KOPT-K1 (cell line): ENCODE results near the gene PHACTR3.

ENCODE experiments used
- H3K27ac ChIP-seq: fragments of 200-600 bp; sonication (generic); 2 replicates; pipeline ENCODE4 v1.5.1; 2016; ENCODE audit warnings: antibody characterized with exemption, mild to moderate bottlenecking, low read depth, low read length; ENCODE audit not compliant: poor library complexity, severe bottlenecking
- H3K36me3 ChIP-seq: fragments of 200-600 bp; sonication (generic); 2 replicates; pipeline ENCODE4 v1.5.1; 2017; ENCODE audit warnings: antibody characterized with exemption, mild to moderate bottlenecking, low read length, moderate library complexity; ENCODE audit not compliant: insufficient read depth
- H3K9me3 ChIP-seq: fragments of 200-600 bp; sonication (generic); 2 replicates; pipeline ENCODE4 v1.5.1; 2017; ENCODE audit warnings: antibody characterized with exemption, low read length, mild to moderate bottlenecking; ENCODE audit not compliant: insufficient read depth, poor library complexity, severe bottlenecking

The PHACTR3 gene

GRCh38 chr20:59764037-59764436, 159.7 kb downstream of the PHACTR3 start:
- Histone ChIP-seq H3K36me3 (peaks cover 65% of the 10 kb centered on the region), H3K27ac (no peak overlapping the region), H3K9me3 (no peaks in the 10 kb centered on the region)

GRCh38 chr20:59765599-59766177, 161.3 kb downstream of the PHACTR3 start:
- Histone ChIP-seq H3K9me3 (no peaks in the 10 kb centered on the region), H3K36me3 (peaks cover 63% of the 10 kb centered on the region), H3K27ac (no peak overlapping the region)

GRCh38 chr20:59767656-59768055, 163.3 kb downstream of the PHACTR3 start:
- Histone ChIP-seq H3K36me3 (peaks cover 57% of the 10 kb centered on the region), H3K9me3 (no peaks in the 10 kb centered on the region), H3K27ac (no peak overlapping the region)

- peaks cover 83% of the 10 kb centered on the region for H3K36me3 ChIP-seq
- H3K9me3 ChIP-seq = no peaks in the 10 kb centered on the region
- H3K27ac ChIP-seq = no peak overlapping the region
These were observed 165.9 kb downstream of the PHACTR3 start for GRCh38 chr20:59770270-59770669.

GRCh38 chr20:59770851-59771250, 166.5 kb downstream of the PHACTR3 start:
- peaks cover 82% of the 10 kb centered on the region for H3K36me3 ChIP-seq
- no peaks in the 10 kb centered on the region for H3K9me3 ChIP-seq
- no peak overlapping the region for H3K27ac ChIP-seq

- Histone ChIP-seq H3K9me3 (no peaks in the 10 kb centered on the region), H3K27ac (no peak overlapping the region), H3K36me3 (peaks cover 77% of the 10 kb centered on the region)
These were observed 167.4 kb downstream of the PHACTR3 start for GRCh38 chr20:59771506-59772372.

GRCh38 chr20:59772373-59772705, 168.0 kb downstream of the PHACTR3 start:
- no peaks in the 10 kb centered on the region for H3K9me3 ChIP-seq
- H3K27ac ChIP-seq = no peak overlapping the region
- H3K36me3 ChIP-seq = peaks cover 71% of the 10 kb centered on the region

GRCh38 chr20:59772931-59773913, 168.9 kb downstream of the PHACTR3 start:
- Histone ChIP-seq H3K9me3 (no peaks in the 10 kb centered on the region), H3K27ac (no peak overlapping the region), H3K36me3 (peaks cover 62% of the 10 kb centered on the region)

GRCh38 chr20:59774204-59774641, 169.9 kb downstream of the PHACTR3 start:
- H3K27ac ChIP-seq = no peak overlapping the region
- H3K9me3 ChIP-seq = no peaks in the 10 kb centered on the region
- H3K36me3 ChIP-seq = peaks cover 52% of the 10 kb centered on the region

- H3K27ac ChIP-seq = no peak overlapping the region
- H3K9me3 ChIP-seq = no peaks in the 10 kb centered on the region
- H3K36me3 ChIP-seq = peaks cover 44% of the 10 kb centered on the region
These were observed 170.8 kb downstream of the PHACTR3 start for GRCh38 chr20:59774921-59775686.

GRCh38 chr20:59775687-59776055, 171.3 kb downstream of the PHACTR3 start:
- H3K9me3 ChIP-seq = no peaks in the 10 kb centered on the region
- H3K36me3 ChIP-seq = peaks cover 40% of the 10 kb centered on the region
- no peak overlapping the region for H3K27ac ChIP-seq

- Histone ChIP-seq H3K27ac (no peak overlapping the region), H3K36me3 (peaks cover 40% of the 10 kb centered on the region), H3K9me3 (no peaks in the 10 kb centered on the region)
These were observed 171.8 kb downstream of the PHACTR3 start for GRCh38 chr20:59776059-59776603.

- Histone ChIP-seq H3K9me3 (no peaks in the 10 kb centered on the region), H3K36me3 (peaks cover 43% of the 10 kb centered on the region), H3K27ac (no peak overlapping the region)
These were observed 172.4 kb downstream of the PHACTR3 start for GRCh38 chr20:59776626-59777330.

GRCh38 chr20:59777331-59777725, 173.0 kb downstream of the PHACTR3 start:
- Histone ChIP-seq H3K36me3 (peaks cover 43% of the 10 kb centered on the region), H3K27ac (no peak overlapping the region), H3K9me3 (no peaks in the 10 kb centered on the region)
